ENCODE measurements around the gene RASL11B.

DNA sequence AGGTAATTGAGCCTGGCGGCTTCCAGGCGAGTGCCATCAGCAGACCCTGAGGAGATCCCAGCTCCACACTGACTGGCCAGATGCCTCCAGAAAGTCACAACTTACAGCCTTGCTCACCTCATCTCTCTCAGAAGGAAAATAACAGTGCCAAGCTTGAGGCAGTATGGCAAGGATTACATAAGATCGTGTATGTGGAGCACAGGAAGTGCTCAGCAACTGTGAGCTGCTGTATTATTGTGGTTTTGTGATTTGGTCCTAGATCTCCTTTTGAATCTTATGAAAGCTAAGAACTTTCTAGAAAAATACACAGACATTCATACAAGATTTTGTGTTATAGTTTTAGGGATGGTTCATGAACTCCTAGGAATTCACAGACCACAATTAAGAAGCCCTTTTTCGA, 14.0 kb downstream of the RASL11B start:
- TF ChIP-seq BACH1 (IDR thresholded peaks at IDR 0.05; ENCODE audit: borderline replicate concordance), result no peak
- TF ChIP-seq POLR2AphosphoS5 (IDR thresholded peaks at IDR 0.05; ENCODE audit: low read length), result no peak
- TF ChIP-seq TCF7 (IDR thresholded peaks at IDR 0.05; ENCODE audit: borderline replicate concordance), result no peak
- TF ChIP-seq, protein P1, sequence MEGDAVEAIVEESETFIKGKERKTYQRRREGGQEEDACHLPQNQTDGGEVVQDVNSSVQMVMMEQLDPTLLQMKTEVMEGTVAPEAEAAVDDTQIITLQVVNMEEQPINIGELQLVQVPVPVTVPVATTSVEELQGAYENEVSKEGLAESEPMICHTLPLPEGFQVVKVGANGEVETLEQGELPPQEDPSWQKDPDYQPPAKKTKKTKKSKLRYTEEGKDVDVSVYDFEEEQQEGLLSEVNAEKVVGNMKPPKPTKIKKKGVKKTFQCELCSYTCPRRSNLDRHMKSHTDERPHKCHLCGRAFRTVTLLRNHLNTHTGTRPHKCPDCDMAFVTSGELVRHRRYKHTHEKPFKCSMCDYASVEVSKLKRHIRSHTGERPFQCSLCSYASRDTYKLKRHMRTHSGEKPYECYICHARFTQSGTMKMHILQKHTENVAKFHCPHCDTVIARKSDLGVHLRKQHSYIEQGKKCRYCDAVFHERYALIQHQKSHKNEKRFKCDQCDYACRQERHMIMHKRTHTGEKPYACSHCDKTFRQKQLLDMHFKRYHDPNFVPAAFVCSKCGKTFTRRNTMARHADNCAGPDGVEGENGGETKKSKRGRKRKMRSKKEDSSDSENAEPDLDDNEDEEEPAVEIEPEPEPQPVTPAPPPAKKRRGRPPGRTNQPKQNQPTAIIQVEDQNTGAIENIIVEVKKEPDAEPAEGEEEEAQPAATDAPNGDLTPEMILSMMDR (IDR thresholded peaks at IDR 0.05 in 2 of 3, conservative IDR thresholded peaks at IDR 0.05 in 1 of 3; ENCODE audit: control insufficient read depth in 2 of 3, extremely low read depth in 1 of 3, insufficient read depth in 1 of 3, low read depth in 3 of 3, low read length in 3 of 3), result no peak
- TF ChIP-seq STAT3 (IDR thresholded peaks at IDR 0.05; ENCODE audit: low read depth, low read length), result no peak
- TF ChIP-seq ZSCAN29 (IDR thresholded peaks at IDR 0.05), result no peak
- TF ChIP-seq HDGF (IDR thresholded peaks at IDR 0.05), result no peak
- no peak for TF ChIP-seq EGR1 (IDR thresholded peaks at IDR 0.05; ENCODE audit: borderline replicate concordance in 1 of 2, low read depth in 2 of 2, low read length in 2 of 2)
- TF ChIP-seq HCFC1 (IDR thresholded peaks at IDR 0.05; ENCODE audit: low read length), result no peak
- no peak for TF ChIP-seq ATF7 (IDR thresholded peaks at IDR 0.05; ENCODE audit: low read depth)
- TF ChIP-seq EZH2 (IDR thresholded peaks at IDR 0.05; ENCODE audit: borderline replicate concordance, control insufficient read depth, low read depth, low read length), result no peak
- TF ChIP-seq POLR2A (IDR thresholded peaks at IDR 0.05; ENCODE audit: low read depth, low read length), result no peak
- TF ChIP-seq RFX5 (IDR thresholded peaks at IDR 0.05; ENCODE audit: low read depth, low read length), result no peak
- TF ChIP-seq SMC3 (IDR thresholded peaks at IDR 0.05; ENCODE audit: borderline replicate concordance, low read length), result no peak
